GM12878 (cell line): ENCODE results near the gene BRAT1. TPM values are rescaled to one million over a fixed set of nuclear protein-coding genes. Genes with fewer than 3 reads are reported as not detected.

Source experiments
- BCL11A ChIP-seq: IDR thresholded peaks from 2 replicates; pipeline ENCODE4 v1.6.1; 2011; ENCODE audit warnings: low read depth, low read length
- BHLHE40 ChIP-seq, 2 experiments: fragments of 450-650 bp in 1 of 2; IDR thresholded peaks; 2 replicates each; pipeline ENCODE4 v1.6.1; 2011 to 2017; ENCODE audit warnings: low read depth in 2 of 2, borderline replicate concordance in 1 of 2, improper control_type of control experiment in 1 of 2, low read length in 1 of 2, mild to moderate bottlenecking in 1 of 2
- HSF1 ChIP-seq: fragments of 150-350 bp; IDR thresholded peaks from 2 replicates; pipeline ENCODE4 v1.6.1; 2014; ENCODE audit warnings: mild to moderate bottlenecking, low read depth, low read length
- IKZF1 ChIP-seq: fragments of 450-650 bp; conservative IDR thresholded peaks from 2 replicates; pipeline ENCODE4 v1.6.1; 2017; ENCODE audit warnings: antibody characterized with exemption, mild to moderate bottlenecking
- IKZF2 ChIP-seq, 2 experiments: fragments of 450-650 bp; IDR thresholded peaks; 2 replicates each; pipeline ENCODE4 v1.6.1; 2017; ENCODE audit warnings: mild to moderate bottlenecking in 2 of 2, moderate library complexity in 2 of 2
- JUNB ChIP-seq: IDR thresholded peaks from 2 replicates; pipeline ENCODE4 v1.6.1; 2016; ENCODE audit warnings: antibody characterized with exemption, mild to moderate bottlenecking
- MEF2A ChIP-seq: IDR thresholded peaks from 2 replicates; pipeline ENCODE4 v1.6.1; 2011; ENCODE audit warnings: low read depth, mild to moderate bottlenecking, low read length, moderate library complexity; ENCODE audit not compliant: insufficient read depth
- MTA2 ChIP-seq: fragments of 450-650 bp; IDR thresholded peaks from 2 replicates; pipeline ENCODE4 v1.6.1; 2016; ENCODE audit warnings: low read depth, mild to moderate bottlenecking, moderate library complexity
- PAX8 ChIP-seq: fragments of 450-650 bp; IDR thresholded peaks from 2 replicates; pipeline ENCODE4 v1.6.1; 2017; ENCODE audit warnings: mild to moderate bottlenecking, moderate library complexity
- PBX3 ChIP-seq: IDR thresholded peaks from 2 replicates; pipeline ENCODE4 v1.6.1; 2011; ENCODE audit warnings: mild to moderate bottlenecking, low read depth, low read length, moderate library complexity; ENCODE audit not compliant: insufficient replicate concordance
- POLR2A ChIP-seq: IDR thresholded peaks from 2 replicates; pipeline ENCODE4 v1.6.1; 2011; ENCODE audit warnings: low read depth, mild to moderate bottlenecking, low read length
- PRDM15 ChIP-seq: fragments of 450-650 bp; formaldehyde crosslinking; IDR thresholded peaks from 2 replicates; pipeline ENCODE4 v1.4.0; 2020; ENCODE audit warnings: mild to moderate bottlenecking, moderate library complexity
- RFX5 ChIP-seq: IDR thresholded peaks from 2 replicates; pipeline ENCODE4 v1.6.1; 2011; ENCODE audit warnings: low read depth, low read length, improper control_type of control experiment
- SIX5 ChIP-seq: IDR thresholded peaks from 2 replicates; pipeline ENCODE4 v1.6.1; 2011; ENCODE audit warnings: mild to moderate bottlenecking, low read depth, low read length, moderate library complexity; ENCODE audit not compliant: severe bottlenecking
- SMAD1 ChIP-seq: fragments of 450-650 bp; IDR thresholded peaks from 2 replicates; pipeline ENCODE4 v1.6.1; 2018; ENCODE audit warnings: mild to moderate bottlenecking, low read depth; ENCODE audit not compliant: partially characterized antibody
- SRF ChIP-seq, 2 experiments: IDR thresholded peaks; 2 replicates each; pipeline ENCODE4 v1.6.1; 2011; ENCODE audit warnings: low read depth in 2 of 2, low read length in 2 of 2, mild to moderate bottlenecking in 1 of 2, moderate library complexity in 1 of 2
- TCF3 ChIP-seq: IDR thresholded peaks from 2 replicates; pipeline ENCODE4 v1.6.1; 2012; ENCODE audit warnings: low read depth, mild to moderate bottlenecking, low read length, borderline replicate concordance; ENCODE audit not compliant: insufficient read depth
- TCF7 ChIP-seq: IDR thresholded peaks from 2 replicates; pipeline ENCODE4 v1.6.1; 2014; ENCODE audit warnings: antibody characterized with exemption, borderline replicate concordance
- USF2 ChIP-seq: IDR thresholded peaks from 2 replicates; pipeline ENCODE4 v1.6.1; 2011; ENCODE audit warnings: low read depth, low read length, improper control_type of control experiment, borderline replicate concordance
- WRNIP1 ChIP-seq: IDR thresholded peaks from 2 replicates; pipeline ENCODE4 v1.6.1; 2011; ENCODE audit warnings: low read depth, low read length, improper control_type of control experiment, borderline replicate concordance
- ZNF217 ChIP-seq: fragments of 450-650 bp; IDR thresholded peaks from 2 replicates; pipeline ENCODE4 v1.6.1; 2017; ENCODE audit warnings: antibody characterized with exemption, mild to moderate bottlenecking
- ZNF24 ChIP-seq: fragments of 450-650 bp; IDR thresholded peaks from 2 replicates; pipeline ENCODE4 v1.6.1; 2017; ENCODE audit warnings: antibody characterized with exemption, mild to moderate bottlenecking
- ZSCAN29 ChIP-seq: fragments of 450-650 bp; IDR thresholded peaks from 2 replicates; pipeline ENCODE4 v1.6.1; 2017; ENCODE audit warnings: mild to moderate bottlenecking, moderate library complexity
- polyA plus RNA-seq, 11 experiments: library from polyadenylated mRNA; depleted of rRNA in 4 of 11; unstranded in 6 of 11; stranded (reverse) in 5 of 11; fragments of >200 nt; fragmentation: Nextera tagmentation in 4 of 11; fragmentation: Illumina TruSeq in 1 of 11; extraction: Ambion mirVana in 4 of 11; extraction: Trizol in 1 of 11; gene quantifications; 1 replicate in 1 of 11; 2 replicates in 10 of 11; pipeline versions ENCODE4 v1.2.1 to v1.2.3, GENCODE V29; 2011 to 2016; ENCODE audit warnings: inconsistent platforms in 2 of 11, missing spikeins in 2 of 11, low read depth in 1 of 11
- total RNA-seq, 4 experiments: library from RNA; depleted of rRNA in 3 of 4; stranded (reverse); fragments of >200 nt in 3 of 4; fragmentation: Illumina TruSeq in 1 of 4; extraction: Trizol in 1 of 4; gene quantifications; 2 replicates each; pipeline versions ENCODE4 v1.2.1 to v1.2.3, GENCODE V29; 2013 to 2021

The BRAT1 gene
- total and polyA plus RNA-seq, 10 of the 15 experiments (the other 5 are each of a cell fraction or from before 2014, with no cell fraction given) = 0.13 to 53.3 (median 16.0) TPM

GRCh38 chr7:2566890-2567678, 11.8 kb upstream of the BRAT1 start (continued):
- TF ChIP-seq BHLHE40 (IDR thresholded peaks at IDR 0.05; ENCODE audit: borderline replicate concordance in 1 of 2, low read depth in 2 of 2, low read length in 1 of 2) (peak; percentile 93 to 95), BCL11A (no peak), PRDM15 (CRISPR knock-in tag) (no peak), PBX3 (no peak), ZNF24 (no peak), USF2 (no peak), HSF1 (no peak), ZNF217 (no peak), SIX5 (no peak), ZSCAN29 (no peak), MTA2 (peak; percentile 15; the same call in 1 of the 2 replicates), JUNB (no peak), WRNIP1 (no peak), SMAD1 (no peak), SRF (IDR thresholded peaks at IDR 0.05; ENCODE audit: low read depth in 2 of 2, low read length in 2 of 2) (no peak), TCF7 (no peak), RFX5 (no peak), IKZF2 (IDR thresholded peaks at IDR 0.05) (peak; percentile 62 to 74; a peak in 3 of 4 replicates), POLR2A (no peak), IKZF1 (peak; percentile 85), PAX8 (no peak), TCF3 (peak; percentile 95), MEF2A (no peak)
